Cardiac septum (tissue), 1 donor: Measurements from ENCODE around the gene ASGR1. TPM values are rescaled to one million over a fixed set of nuclear protein-coding genes. Genes with fewer than 3 reads are reported as not detected.
"Not testable (repeated sequence)": the region's sequence is repeated elsewhere in the genome, so short reads cannot be mapped to it uniquely, and the experiment has no call there.

Experiments
- DNase-seq: peaks from one replicate; pipeline ENCODE4 v3.0.0-alpha.2; 2020; ENCODE audit warnings: low spot score
- intact Hi-C: fragments of 100-400 bp; cut with DNase I; formaldehyde crosslinking; loops from one replicate; pipeline ENCODE4 v1.14.0; 2022
- total RNA-seq: library from RNA; stranded (reverse); fragmentation: NEBNext Ultra II Directional; extraction: Animal tissue kit (Norgen Biotek cat#: 25700); gene quantifications from one replicate; pipeline ENCODE4 v1.2.1, GENCODE V29; 2021
- donor health status: DM: no; HTN: no; CAD: no.

The ASGR1 gene
- total RNA-seq, 1 donor from 2014 or later, result 0.54 TPM

GRCh38 chr17:7192271-7192937, 13.2 kb upstream of the ASGR1 start:
- intact Hi-C loops, result no loop called here
- no peak for DNase-seq

GRCh38 chr17:7191571-7192270, 12.6 kb upstream of the ASGR1 start:
- DNase-seq, result no peak
- intact Hi-C loops, result no loop called here

- intact Hi-C loops, result no loop called here
- no peak for DNase-seq
These were observed 11.9 kb upstream of the ASGR1 start for GRCh38 chr17:7191069-7191468.

- intact Hi-C loops, result no loop called here
These were observed 11.2 kb upstream of the ASGR1 start for GRCh38 chr17:7190276-7190917.

DNA sequence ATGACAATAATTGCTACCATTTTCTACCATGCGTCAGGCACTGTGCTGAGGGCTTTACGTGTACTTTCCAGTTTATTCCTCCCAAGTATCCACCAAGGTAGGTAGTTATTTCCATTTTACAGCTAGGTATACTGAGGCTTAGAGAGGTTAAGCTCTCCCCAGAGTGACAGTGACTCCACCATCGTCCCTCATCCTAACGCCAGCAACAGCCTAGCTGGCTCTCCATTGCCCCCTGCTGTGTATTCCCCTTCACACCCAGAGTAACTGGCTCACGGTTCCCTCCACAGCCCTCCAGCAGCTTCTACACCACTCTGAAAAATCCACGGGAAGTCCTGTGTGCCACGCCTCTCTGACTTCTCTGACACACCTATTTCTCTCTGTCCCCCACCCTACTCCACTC, 7.1 kb upstream of the ASGR1 start:
- intact Hi-C loops, result no loop called here
- DNase-seq, result no peak

More at GRCh38 chr17:7190276-7190917, 11.2 kb upstream of the ASGR1 start:
- no peak for DNase-seq

- DNase-seq, result no peak
- intact Hi-C loops, result no loop called here
These were observed 5.5 kb upstream of the ASGR1 start for GRCh38 chr17:7184647-7185046.

GRCh38 chr17:7184091-7184488, 4.9 kb upstream of the ASGR1 start:
- intact Hi-C loops, result no loop called here
- DNase-seq, result no peak

DNA sequence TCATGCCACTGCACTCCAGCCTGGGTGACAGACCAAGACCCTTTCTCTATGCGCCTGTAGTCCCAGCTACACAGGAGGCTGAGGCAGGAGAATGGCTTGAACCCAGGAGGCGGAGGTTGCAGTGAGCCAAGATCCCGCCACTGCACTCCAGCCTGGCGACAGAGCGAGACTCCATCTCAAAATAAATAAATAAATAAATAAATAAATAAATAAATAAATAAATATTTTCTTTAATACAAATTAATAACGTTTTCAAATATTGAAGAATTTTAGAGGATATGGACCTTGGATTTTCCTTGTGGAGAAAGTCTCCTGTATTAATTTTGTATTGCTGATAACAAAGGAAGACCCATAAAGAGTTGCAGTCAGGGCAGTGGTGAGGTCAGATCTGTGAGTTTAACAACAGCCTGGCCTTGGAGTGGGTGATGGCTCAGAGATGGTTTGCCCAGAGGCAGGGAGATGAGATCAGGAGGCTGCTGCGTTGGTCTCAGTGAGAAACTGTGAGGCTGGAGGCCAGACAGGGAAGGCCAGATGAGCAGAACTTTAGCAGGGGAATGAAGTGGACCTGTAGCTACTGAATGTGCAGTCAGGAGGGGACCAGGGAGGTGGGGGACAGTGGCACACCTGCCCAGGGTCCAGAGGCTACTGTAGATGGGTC, 4.4 kb upstream of the ASGR1 start:
- DNase-seq, result no peak
- intact Hi-C loops, result no loop called here

GRCh38 chr17:7182101-7182500, 2.9 kb upstream of the ASGR1 start:
- DNase-seq, intact Hi-C loops: not testable (repeated sequence)

GRCh38 chr17:7178973-7179316, 225 bp downstream of the ASGR1 start:
- no peak for DNase-seq
- intact Hi-C loops, result no loop called here

GRCh38 chr17:7177954-7178477, 1.2 kb downstream of the ASGR1 start:
- no peak for DNase-seq
- intact Hi-C loops, result loop anchor here (2.0 kb wide), 1 partner anchor 125 kb away; no protein-coding TSS in a partner anchor

- DNase-seq, result peak; percentile 87
- intact Hi-C loops, result loop anchor here (2.0 kb wide), 1 partner anchor 125 kb away; no protein-coding TSS in a partner anchor
These were observed 1.8 kb downstream of the ASGR1 start for GRCh38 chr17:7177191-7177953.

- no peak for DNase-seq
- intact Hi-C loops, result loop anchor here (2.0 kb wide), 1 partner anchor 124 kb away; no protein-coding TSS in a partner anchor
These were observed 2.4 kb downstream of the ASGR1 start for GRCh38 chr17:7176841-7177190.

DNA sequence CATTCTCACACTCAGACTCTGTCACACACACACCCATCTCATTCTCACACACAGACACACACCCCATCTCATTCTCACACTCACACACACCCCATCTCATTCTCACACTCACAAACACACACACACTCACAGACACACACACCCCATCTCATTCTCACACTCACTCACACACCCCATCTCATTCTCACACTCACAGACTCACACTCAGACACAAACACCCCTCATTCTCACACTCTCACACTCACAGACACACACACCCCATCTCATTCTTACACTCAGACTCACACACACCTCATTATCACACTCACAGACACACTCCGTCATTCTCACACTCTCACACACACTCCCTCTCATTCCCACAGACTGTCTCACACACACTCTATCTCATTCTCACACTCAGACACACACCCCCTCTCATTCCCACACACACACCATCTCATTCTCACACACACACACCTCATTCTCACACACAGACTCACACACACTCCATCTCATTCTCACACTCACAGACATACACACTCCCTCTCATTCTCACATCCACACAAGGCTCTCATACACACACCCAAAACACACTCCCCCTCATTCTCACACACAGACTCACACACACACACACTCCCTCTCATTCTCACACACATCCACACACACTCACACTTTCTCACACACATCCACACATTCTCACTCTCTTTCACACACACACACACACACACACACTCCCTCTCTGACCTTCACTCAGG, 2.9 kb downstream of the ASGR1 start:
- no peak for DNase-seq
- intact Hi-C loops, result loop anchor here (2.0 kb wide), 1 partner anchor 123 kb away; no protein-coding TSS in a partner anchor

GRCh38 chr17:7175330-7175733, 3.8 kb downstream of the ASGR1 start:
- intact Hi-C loops, result no loop called here
- no peak for DNase-seq

DNA sequence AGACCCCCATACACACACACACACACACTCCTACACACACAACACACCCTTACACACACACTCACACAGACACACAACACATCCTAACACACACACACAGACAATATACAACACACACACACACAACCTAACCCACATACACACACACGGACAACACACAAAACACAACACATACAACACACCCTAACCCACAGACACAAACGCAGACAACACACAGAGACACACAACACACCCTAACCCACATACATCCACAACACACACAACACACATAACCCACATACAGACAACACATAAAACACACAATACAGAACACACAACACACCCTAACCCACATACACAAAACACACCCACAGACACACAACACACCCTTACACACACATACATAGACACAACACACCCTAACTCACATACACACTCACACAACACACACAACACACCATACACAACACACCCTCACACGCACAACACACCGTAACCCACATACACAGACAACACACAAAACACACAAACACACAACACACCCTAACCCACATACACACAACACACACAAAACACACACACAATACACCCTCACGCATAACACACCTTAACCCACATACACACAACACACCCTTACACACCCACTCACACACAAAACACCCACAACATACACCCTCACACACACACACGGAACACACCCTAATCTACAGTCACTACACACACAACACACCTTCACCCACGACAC, 4.4 kb downstream of the ASGR1 start:
- DNase-seq, result no peak
- intact Hi-C loops, result no loop called here

GRCh38 chr17:7173687-7174602, 5.2 kb downstream of the ASGR1 start:
- DNase-seq, result no peak
- intact Hi-C loops, result no loop called here
